Endothelial cell of umbilical vein (primary cell): Measurements from ENCODE around the gene AKNAD1.
"Not testable (repeated sequence)": the region's sequence is repeated elsewhere in the genome, so short reads cannot be mapped to it uniquely, and the experiment has no call there.

Source experiments
- CTCF ChIP-seq, 2 donors: IDR thresholded peaks; 1 replicate in 1 of 2; 2 replicates in 1 of 2; pipeline ENCODE4 v1.5.1; 2011; ENCODE audit warnings: low read length in 2 of 2, mild to moderate bottlenecking in 2 of 2, moderate library complexity in 2 of 2, control low read depth in 1 of 2, inconsistent platforms in 1 of 2, low read depth in 1 of 2; ENCODE audit not compliant: insufficient read depth in 1 of 2; ENCODE audit errors: extremely low read depth in 1 of 2
- JUN ChIP-seq: IDR thresholded peaks from 2 replicates; pipeline ENCODE4 v1.6.1; 2011; ENCODE audit warnings: borderline replicate concordance, low read depth; ENCODE audit not compliant: insufficient read length, insufficient read depth

DNA sequence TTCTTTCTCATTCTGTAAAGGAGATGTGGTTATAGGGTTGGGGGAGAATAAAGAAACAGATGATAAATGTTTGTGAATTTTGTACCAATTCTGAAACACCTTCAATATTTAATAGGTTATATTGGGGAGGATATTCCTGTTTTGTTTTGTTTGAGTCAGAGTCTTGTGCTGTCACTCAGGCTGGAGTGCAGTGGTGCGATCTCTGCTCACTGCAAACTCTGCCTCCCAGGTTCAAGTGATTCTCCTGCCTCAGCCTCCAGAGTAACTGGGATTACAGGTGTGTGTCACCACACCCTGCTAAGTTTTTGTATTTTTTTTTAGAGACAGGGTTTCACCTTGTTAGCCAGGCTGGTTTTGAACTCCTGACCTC is 75.3 kb downstream of the AKNAD1 start:
- TF ChIP-seq CTCF (IDR thresholded peaks at IDR 0.05; ENCODE audit: extremely low read depth in 1 of 2, insufficient read depth in 1 of 2, low read depth in 1 of 2, low read length in 2 of 2); JUN: not testable (repeated sequence)
